Activated CD4-positive, CD25-positive, alpha-beta regulatory T cell (primary cell): ENCODE results near the gene DNAJB6.

ENCODE experiments used
- DNase-seq, 4 experiments: peaks; one replicate each; lab custom pipeline; 2025; lab: John Stamatoyannopoulos, UW

The DNAJB6 gene

GRCh38 chr7:157428554-157428945 lies 91.7 kb downstream of the DNAJB6 start:
- no peak for DNase-seq

DNA sequence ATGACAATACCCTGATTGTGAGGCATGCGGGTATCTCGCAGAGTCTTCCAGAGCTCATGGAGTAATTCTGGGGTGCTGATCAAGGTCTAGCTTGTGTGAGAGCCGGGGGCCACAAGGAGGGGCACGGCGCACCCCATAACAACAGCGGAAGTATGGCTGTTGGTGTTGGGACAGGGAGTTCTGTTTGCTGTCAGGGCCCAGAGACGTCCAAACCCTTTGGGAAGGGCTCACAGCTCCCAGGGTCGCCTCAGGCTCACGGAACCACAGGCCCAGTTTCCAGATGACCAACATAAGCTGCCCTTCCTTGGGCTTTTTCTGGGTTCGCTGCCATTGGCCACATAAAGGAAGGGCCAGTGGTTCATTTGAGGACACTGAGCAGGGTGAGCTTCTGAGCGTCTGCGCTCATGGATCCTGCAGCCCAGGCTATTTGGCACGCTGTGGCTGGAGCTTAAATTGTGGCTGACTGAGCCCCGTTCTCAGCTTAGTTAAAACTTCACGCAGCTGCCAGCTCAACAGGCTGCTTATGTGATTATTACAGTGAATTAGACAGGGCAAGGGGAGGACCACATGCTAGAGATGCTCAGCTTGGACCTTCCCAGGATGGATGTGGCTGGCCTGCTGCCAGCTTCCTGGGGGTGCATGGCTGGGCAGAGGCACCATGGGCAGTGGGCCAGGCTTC lies 92.3 kb downstream of the DNAJB6 start:
- no peak for DNase-seq

DNA sequence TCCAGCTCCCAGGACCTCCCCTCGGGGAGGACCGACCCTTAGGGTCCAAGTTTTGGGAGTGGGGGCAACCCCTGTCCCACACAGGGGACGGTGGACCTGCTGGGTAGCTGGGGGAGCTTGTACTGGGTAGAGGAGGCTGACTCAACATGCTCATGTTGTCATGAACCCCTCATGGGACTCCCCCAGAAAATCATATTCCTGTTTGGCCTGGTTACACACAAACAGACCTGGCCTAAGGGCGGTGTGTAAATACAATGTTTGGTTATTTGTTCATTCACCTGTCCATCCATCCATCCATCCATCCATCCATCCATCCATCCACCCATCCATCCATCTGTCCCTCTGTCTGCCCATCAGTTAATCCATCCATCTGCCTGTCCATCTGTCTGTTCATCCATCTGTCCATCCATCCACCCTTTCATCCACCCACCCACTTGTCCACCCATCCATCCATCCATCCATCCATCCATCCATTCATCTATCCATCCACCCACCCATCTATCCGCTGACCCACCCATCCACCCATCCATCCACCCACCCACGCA lies 92.9 kb downstream of the DNAJB6 start:
- no peak for DNase-seq

- no peak for DNase-seq
These were observed 93.9 kb downstream of the DNAJB6 start for GRCh38 chr7:157430721-157431120.

DNA sequence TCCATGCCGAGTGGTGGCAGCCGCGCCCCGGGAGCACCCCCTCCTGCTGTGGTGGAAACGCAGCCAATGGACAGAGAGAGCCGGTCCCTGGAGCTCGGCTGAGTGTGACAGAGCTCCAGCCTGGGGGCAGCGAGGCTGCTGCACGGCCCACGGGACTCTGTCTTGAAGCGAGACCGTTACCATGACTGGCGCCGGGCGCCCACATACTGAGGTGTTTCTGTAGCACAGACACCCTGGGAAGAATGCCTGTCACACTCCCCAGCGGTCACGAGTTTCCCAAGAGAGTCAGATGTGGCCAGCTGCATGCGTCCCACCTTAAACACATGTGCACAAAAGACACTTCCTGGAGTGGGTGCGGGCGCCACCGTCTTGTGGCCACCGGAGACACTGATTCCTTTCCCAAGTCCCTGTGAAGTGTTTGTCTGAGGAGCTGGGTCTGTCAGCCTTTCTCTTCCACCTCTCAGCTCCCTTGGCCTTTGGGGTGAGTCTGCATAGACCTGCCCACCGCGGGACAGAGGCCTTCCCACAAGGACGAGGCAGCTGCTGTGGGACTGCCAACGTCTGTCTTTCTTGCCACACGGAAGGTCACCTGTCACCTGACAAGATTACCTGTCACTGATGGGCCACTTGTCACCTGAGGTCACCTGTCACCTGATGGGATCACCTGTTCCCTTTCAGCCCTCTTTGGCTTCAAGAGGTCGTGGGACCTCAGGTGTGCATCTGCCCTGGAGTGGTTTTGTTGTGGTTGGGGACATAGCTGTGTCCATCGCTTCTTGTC lies 94.6 kb downstream of the DNAJB6 start:
- DNase-seq: no peak

DNA sequence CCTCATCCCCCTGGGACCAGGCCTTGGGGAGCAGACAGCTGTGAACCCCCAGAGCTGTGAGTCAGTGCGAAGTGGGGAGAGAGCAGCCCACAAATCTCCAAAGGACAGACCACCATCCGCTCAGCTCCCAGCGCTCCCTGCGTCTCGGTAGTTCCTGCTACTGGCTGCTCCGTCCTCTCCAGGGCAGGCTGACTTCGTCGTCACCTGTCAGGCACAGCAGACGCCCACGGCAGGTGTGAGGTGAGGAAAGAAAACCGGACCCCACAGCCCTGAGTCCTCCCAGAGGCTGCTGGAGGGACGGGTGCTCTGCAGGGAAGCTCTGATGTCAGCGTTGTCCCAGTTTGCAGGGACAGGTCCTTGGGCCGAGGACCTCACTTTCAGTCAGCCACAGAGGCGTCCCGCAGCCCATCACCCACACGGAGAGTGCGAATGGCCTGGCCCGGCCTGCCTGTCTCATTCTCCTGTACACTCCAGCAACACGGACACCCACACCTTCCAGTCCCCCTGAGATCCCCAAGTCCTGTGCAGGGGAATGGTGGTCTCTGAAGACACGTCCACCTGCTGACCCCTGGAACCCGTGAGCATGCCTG lies 95.2 kb downstream of the DNAJB6 start:
- DNase-seq: no peak

- no peak for DNase-seq
These were observed 95.7 kb downstream of the DNAJB6 start for GRCh38 chr7:157432541-157432956.

DNA sequence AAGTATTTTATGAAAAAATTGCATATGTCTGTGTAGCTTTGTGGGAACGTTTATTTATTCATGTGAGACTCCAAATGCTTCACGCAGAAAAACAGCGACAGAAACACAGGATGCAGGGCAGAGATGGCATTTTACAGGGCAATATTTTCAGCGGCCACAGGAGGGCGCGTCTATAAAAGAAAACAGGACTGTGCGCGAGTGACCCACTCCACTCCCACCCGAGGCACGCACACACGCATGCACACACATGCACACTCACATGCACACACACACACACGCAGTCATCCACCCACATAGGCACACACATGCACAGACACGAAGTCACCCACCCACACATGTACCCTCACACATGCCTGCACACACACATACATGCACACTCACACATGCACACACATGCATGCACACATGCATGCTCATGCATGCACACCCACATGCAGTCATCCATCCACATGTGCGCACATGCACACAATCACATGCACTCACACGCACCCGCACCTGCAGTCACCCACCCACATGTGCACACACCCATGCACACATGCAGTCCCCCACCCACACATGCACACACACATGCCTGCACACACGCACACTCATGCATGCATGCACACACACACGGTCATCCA lies 96.3 kb downstream of the DNAJB6 start:
- DNase-seq: peak in 3 of 4 experiments; percentile 17 to 29 (median 27)

GRCh38 chr7:157433628-157434027 lies 96.8 kb downstream of the DNAJB6 start:
- no peak for DNase-seq

GRCh38 chr7:157434231-157434630 lies 97.4 kb downstream of the DNAJB6 start:
- no peak for DNase-seq

- no peak for DNase-seq
These were observed 97.9 kb downstream of the DNAJB6 start for GRCh38 chr7:157434701-157435100.

GRCh38 chr7:157436076-157436475 lies 99.3 kb downstream of the DNAJB6 start:
- no peak for DNase-seq

- DNase-seq: no peak
These were observed 100.1 kb downstream of the DNAJB6 start for GRCh38 chr7:157436763-157437480.

GRCh38 chr7:157437519-157438061 lies 100.8 kb downstream of the DNAJB6 start:
- DNase-seq: no peak

GRCh38 chr7:157438121-157439025 lies 101.6 kb downstream of the DNAJB6 start:
- no peak for DNase-seq

DNA sequence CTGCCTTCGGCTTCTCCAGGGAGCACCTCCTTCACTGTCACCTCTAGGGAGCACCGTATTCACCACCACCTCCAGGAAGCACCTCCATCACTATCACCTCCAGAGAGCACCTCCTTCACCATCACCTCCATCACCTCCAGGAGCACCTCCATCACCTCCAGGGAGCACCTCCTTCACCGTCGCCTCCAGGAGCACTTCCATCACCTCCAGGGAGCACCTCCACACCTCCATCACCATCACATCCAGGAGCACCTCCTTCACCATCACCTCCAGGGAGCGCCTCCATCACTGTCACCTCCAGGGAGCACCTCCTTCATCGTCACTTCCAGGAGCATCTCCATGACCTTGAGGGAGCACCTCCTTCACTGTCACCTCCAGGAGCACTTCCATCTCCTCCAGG lies 102.3 kb downstream of the DNAJB6 start:
- no peak for DNase-seq

- DNase-seq: no peak
These were observed 103.0 kb downstream of the DNAJB6 start for GRCh38 chr7:157439761-157440160.

- no peak for DNase-seq
These were observed 103.7 kb downstream of the DNAJB6 start for GRCh38 chr7:157440346-157441022.

GRCh38 chr7:157441023-157441399 lies 104.2 kb downstream of the DNAJB6 start:
- DNase-seq: no peak

GRCh38 chr7:157442456-157442855 lies 105.7 kb downstream of the DNAJB6 start:
- no peak for DNase-seq
